DND-41 (cell line): Measurements from ENCODE around the gene HNRNPH1.

Experiments used
- ATAC-seq: fragments of 200-7000 bp; cut with Tn5 transposase; 3 replicates; pipeline ENCODE4 v1.9.1; 2021; ENCODE audit warnings: low read depth; ENCODE audit not compliant: insufficient read depth
- DNase-seq: peaks from one replicate; pipeline ENCODE4 v3.0.0-alpha.2; 2020
- H2AFZ ChIP-seq: 2 replicates; pipeline ENCODE4 v1.6.0; 2012; ENCODE audit warnings: low read depth, low read length
- H3K27ac ChIP-seq: 2 replicates; pipeline ENCODE4 v1.5.1; 2012; ENCODE audit warnings: low read length, inconsistent platforms
- H3K27me3 ChIP-seq: fragments of 200-600 bp; sonication (generic); 2 replicates; pipeline ENCODE4 v1.6.0; 2012; ENCODE audit warnings: low read length, mild to moderate bottlenecking, inconsistent platforms; ENCODE audit not compliant: insufficient read depth, poor library complexity
- H3K36me3 ChIP-seq: 2 replicates; pipeline ENCODE4 v1.5.1; 2012; ENCODE audit warnings: low read length, inconsistent platforms; ENCODE audit not compliant: insufficient read depth
- H3K4me1 ChIP-seq: 2 replicates; pipeline ENCODE4 v1.5.1; 2012; ENCODE audit warnings: mild to moderate bottlenecking, low read length; ENCODE audit not compliant: insufficient read depth
- H3K4me2 ChIP-seq: 2 replicates; pipeline ENCODE4 v1.6.0; 2012; ENCODE audit warnings: mild to moderate bottlenecking, moderate library complexity, low read length, inconsistent platforms; ENCODE audit not compliant: insufficient read depth
- H3K4me3 ChIP-seq, 2 experiments: fragments of 200-600 bp in 1 of 2; shearing (Covaris generic) in 1 of 2; 2 replicates each; pipeline ENCODE4 v1.5.1; 2012 to 2016; ENCODE audit warnings: inconsistent platforms in 2 of 2, low read length in 2 of 2, mild to moderate bottlenecking in 2 of 2, low read depth in 1 of 2, moderate library complexity in 1 of 2
- H3K79me2 ChIP-seq: 2 replicates; pipeline ENCODE4 v1.6.0; 2012; ENCODE audit warnings: low read length, inconsistent platforms; ENCODE audit not compliant: insufficient read depth
- H3K9ac ChIP-seq: 2 replicates; pipeline ENCODE4 v1.6.0; 2012; ENCODE audit warnings: low read depth, mild to moderate bottlenecking, inconsistent platforms, low read length, moderate library complexity
- H3K9me3 ChIP-seq: 2 replicates; pipeline ENCODE4 v1.5.1; 2012; ENCODE audit warnings: low read length, moderate library complexity, mild to moderate bottlenecking, inconsistent platforms; ENCODE audit not compliant: insufficient read depth, severe bottlenecking
- H4K20me1 ChIP-seq: 2 replicates; pipeline ENCODE4 v1.6.0; 2012; ENCODE audit warnings: low read length; ENCODE audit not compliant: insufficient read depth
- EZH2 ChIP-seq: IDR thresholded peaks from 3 replicates; pipeline ENCODE4 v1.6.1; 2012; ENCODE audit warnings: borderline replicate concordance, low read depth, mild to moderate bottlenecking, moderate library complexity, low read length, inconsistent platforms; ENCODE audit not compliant: severe bottlenecking
- TF ChIP-seq, protein P1 (sequence below): IDR thresholded peaks from 2 replicates; pipeline ENCODE4 v1.5.1; 2012; ENCODE audit warnings: borderline replicate concordance, low read length, moderate library complexity, mild to moderate bottlenecking; ENCODE audit not compliant: poor library complexity, severe bottlenecking; ENCODE audit errors: extremely low read depth

The HNRNPH1 gene

DNA sequence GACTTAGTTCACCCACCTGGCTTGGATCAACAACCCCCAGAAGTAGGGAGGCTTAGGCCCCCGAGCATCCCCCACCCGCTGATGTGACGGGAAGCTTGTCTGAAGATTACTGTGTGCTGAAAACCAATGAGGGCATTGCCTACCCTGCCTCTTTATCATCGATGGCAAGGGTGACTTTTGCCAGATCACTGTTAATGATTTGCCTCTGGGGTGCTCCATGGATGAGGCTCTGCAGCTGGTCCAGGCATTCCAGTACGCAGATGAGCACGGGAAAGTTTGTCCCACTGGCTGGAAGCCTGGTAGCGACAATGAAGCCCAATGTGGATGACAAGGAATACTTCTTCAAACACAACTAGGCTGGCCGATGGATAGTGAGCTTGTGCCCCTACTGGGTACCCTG, 51.1 kb downstream of the HNRNPH1 start:
- H3K4me2 ChIP-seq = no peak overlapping the region
- DNase-seq (no peak), ATAC-seq (no peak)
- no peaks in the 10 kb centered on the region for H4K20me1 ChIP-seq
- no peak for TF ChIP-seq EZH2
- TF ChIP-seq, protein P1, sequence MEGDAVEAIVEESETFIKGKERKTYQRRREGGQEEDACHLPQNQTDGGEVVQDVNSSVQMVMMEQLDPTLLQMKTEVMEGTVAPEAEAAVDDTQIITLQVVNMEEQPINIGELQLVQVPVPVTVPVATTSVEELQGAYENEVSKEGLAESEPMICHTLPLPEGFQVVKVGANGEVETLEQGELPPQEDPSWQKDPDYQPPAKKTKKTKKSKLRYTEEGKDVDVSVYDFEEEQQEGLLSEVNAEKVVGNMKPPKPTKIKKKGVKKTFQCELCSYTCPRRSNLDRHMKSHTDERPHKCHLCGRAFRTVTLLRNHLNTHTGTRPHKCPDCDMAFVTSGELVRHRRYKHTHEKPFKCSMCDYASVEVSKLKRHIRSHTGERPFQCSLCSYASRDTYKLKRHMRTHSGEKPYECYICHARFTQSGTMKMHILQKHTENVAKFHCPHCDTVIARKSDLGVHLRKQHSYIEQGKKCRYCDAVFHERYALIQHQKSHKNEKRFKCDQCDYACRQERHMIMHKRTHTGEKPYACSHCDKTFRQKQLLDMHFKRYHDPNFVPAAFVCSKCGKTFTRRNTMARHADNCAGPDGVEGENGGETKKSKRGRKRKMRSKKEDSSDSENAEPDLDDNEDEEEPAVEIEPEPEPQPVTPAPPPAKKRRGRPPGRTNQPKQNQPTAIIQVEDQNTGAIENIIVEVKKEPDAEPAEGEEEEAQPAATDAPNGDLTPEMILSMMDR = no peak
- H3K9ac ChIP-seq = no peak overlapping the region
- H3K27ac ChIP-seq = no peak overlapping the region
- no peaks in the 10 kb centered on the region for H3K79me2 ChIP-seq
- H2AFZ ChIP-seq = no peak overlapping the region
- H3K4me1 ChIP-seq = no peaks in the 10 kb centered on the region
- no peaks in the 10 kb centered on the region for H3K9me3 ChIP-seq
- H3K36me3 ChIP-seq = peaks cover 79% of the 10 kb centered on the region
- no peaks in the 10 kb centered on the region for H3K27me3 ChIP-seq
- H3K4me3 ChIP-seq = no peak overlapping the region

DNA sequence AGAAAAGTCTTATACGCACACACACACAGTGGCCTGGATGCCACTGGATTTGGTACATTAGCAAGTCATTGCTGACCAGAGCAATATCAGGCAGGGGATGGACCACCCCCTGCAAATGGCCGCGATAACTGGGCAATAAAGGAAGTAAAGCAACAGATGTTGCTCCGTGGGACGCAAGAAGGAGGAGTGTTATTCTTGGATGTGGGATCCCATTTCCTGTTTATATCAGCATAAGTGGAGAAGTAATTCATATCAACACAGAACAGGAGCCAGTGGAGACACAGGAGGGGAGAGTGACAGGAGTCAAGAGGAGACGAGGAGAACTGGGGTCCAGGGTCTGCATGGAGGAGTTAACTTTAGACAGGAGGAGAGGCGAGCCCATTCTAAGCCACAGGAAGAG, 54.8 kb downstream of the HNRNPH1 start:
- no peaks in the 10 kb centered on the region for H4K20me1 ChIP-seq
- H3K36me3 ChIP-seq = peaks cover 83% of the 10 kb centered on the region
- H3K79me2 ChIP-seq = no peaks in the 10 kb centered on the region
- 0 out of 2 replicates have a peak overlapping the region, but pooled peaks have one; percentile 22 for H3K27ac ChIP-seq
- DNase-seq = no peak
- H3K9me3 ChIP-seq = no peaks in the 10 kb centered on the region
- H3K9ac ChIP-seq = no peak overlapping the region
- no peaks in the 10 kb centered on the region for H3K4me1 ChIP-seq
- no peak overlapping the region for H2AFZ ChIP-seq
- no peak overlapping the region for H3K4me2 ChIP-seq
- no peaks in the 10 kb centered on the region for H3K27me3 ChIP-seq
- no peak for ATAC-seq
- TF ChIP-seq, protein P1 = no peak
- no peak for TF ChIP-seq EZH2
- H3K4me3 ChIP-seq = no peak overlapping the region

- H3K27ac ChIP-seq = no peak overlapping the region
- TF ChIP-seq, protein P1 = no peak
- no peak for TF ChIP-seq EZH2
- no peak for ATAC-seq
- H3K36me3 ChIP-seq = peaks cover 81% of the 10 kb centered on the region
- no peak overlapping the region for H3K4me2 ChIP-seq
- no peaks in the 10 kb centered on the region for H3K27me3 ChIP-seq
- DNase-seq = no peak
- no peaks in the 10 kb centered on the region for H3K4me1 ChIP-seq
- no peak overlapping the region for H3K9ac ChIP-seq
- H3K4me3 ChIP-seq = no peak overlapping the region
- H3K9me3 ChIP-seq = no peaks in the 10 kb centered on the region
- H4K20me1 ChIP-seq = peaks cover 6% of the 10 kb centered on the region; the same call in 1 of the 2 replicates
- peaks cover 7% of the 10 kb centered on the region; the same call in 1 of the 2 replicates for H3K79me2 ChIP-seq
- H2AFZ ChIP-seq = no peak overlapping the region
Observed at GRCh38 chr5:179564526-179564925, 58.9 kb downstream of the HNRNPH1 start.
